A549 (cell line): ENCODE results near the gene CNTN5.

Experiments used
- JUNB ChIP-seq: fragments of >200 bp; sonication (Bioruptor Twin); formaldehyde crosslinking; IDR thresholded peaks from 2 replicates; pipeline ENCODE4 v1.6.1; 2016
- NR3C1 ChIP-seq: fragments of >200 bp; sonication (Bioruptor Twin); formaldehyde crosslinking; IDR thresholded peaks from 3 replicates; pipeline ENCODE4 v1.6.1; 2017
- RFX5 ChIP-seq: fragments of 450-650 bp; IDR thresholded peaks from 2 replicates; pipeline ENCODE4 v1.7.1; 2014; ENCODE audit warnings: antibody characterized with exemption, mild to moderate bottlenecking, moderate library complexity

- TF ChIP-seq JUNB (no peak), NR3C1 (no peak), RFX5 (no peak)
Observed at GRCh38 chr11:99376463-99376862, 355.7 kb downstream of the CNTN5 start.
